Measurements from ENCODE around the gene LRP1B.

GRCh38 chr2:140630557-140630956 lies 1500.3 kb downstream of the LRP1B start:
- no peak for TF ChIP-seq GATA2 (IDR thresholded peaks at IDR 0.05; ENCODE audit: low read depth, low read length)
- no peak for TF ChIP-seq GATA3 (IDR thresholded peaks at IDR 0.05; ENCODE audit: low read depth, low read length)
